B cell (primary cell): ENCODE results near the gene DDB1. TPM values are rescaled to one million over a fixed set of nuclear protein-coding genes. Genes with fewer than 3 reads are reported as not detected.

Experiments used
- ATAC-seq: fragments of 200-7000 bp; cut with Tn5 transposase; one replicate; pipeline ENCODE4 v1.10.0; 2021; ENCODE audit warnings: low read depth, mild to moderate bottlenecking, moderate number of reproducible peaks, moderate library complexity
- CTCF ChIA-PET: fragments of 350-600 bp; sonication (Branson Sonifier 250); formaldehyde crosslinking; loops from one replicate; lab custom pipeline; 2021; ENCODE audit warnings: antibody characterized with exemption, inconsistent platforms; lab: Charles Lee
- POLR2A ChIA-PET: fragments of 350-600 bp; sonication (Branson Sonifier 250); formaldehyde crosslinking; loops from one replicate; lab custom pipeline; 2021; ENCODE audit warnings: antibody characterized with exemption; lab: Charles Lee
- DNase-seq: peaks from one replicate; pipeline ENCODE4 v3.0.0; 2013
- H2AFZ ChIP-seq: 2 replicates; pipeline ENCODE4 v1.6.1; 2012; ENCODE audit warnings: mild to moderate bottlenecking, low read depth, low read length; ENCODE audit not compliant: insufficient read depth, poor library complexity, severe bottlenecking
- H3K27ac ChIP-seq, 2 donors: 1 replicate in 1 of 2; 2 replicates in 1 of 2; pipeline ENCODE4 v1.5.1; 2012 to 2013; ENCODE audit warnings: low read length in 2 of 2, mild to moderate bottlenecking in 2 of 2, moderate library complexity in 1 of 2
- H3K27me3 ChIP-seq, 4 experiments: fragments of 200-600 bp in 1 of 4; sonication (generic) in 1 of 4; replicated peaks in 1 of 4; 1 replicate in 2 of 4; 2 replicates in 2 of 4; pipeline versions ENCODE4 v1.6.1 to v1.7.0; 2013 to 2016; ENCODE audit warnings: low read length in 3 of 4, mild to moderate bottlenecking in 2 of 4, mixed read lengths in 1 of 4, moderate library complexity in 1 of 4; ENCODE audit not compliant: insufficient read depth in 4 of 4, control insufficient read depth in 3 of 4; ENCODE audit errors: control extremely low read depth in 1 of 4
- H3K36me3 ChIP-seq, 2 experiments: replicated peaks in 1 of 2; 1 replicate in 1 of 2; 2 replicates in 1 of 2; pipeline versions ENCODE4 v1.6.1 to v1.7.1; 2013; ENCODE audit warnings: low read length in 1 of 2; ENCODE audit not compliant: insufficient read depth in 2 of 2, control insufficient read depth in 1 of 2; ENCODE audit errors: control extremely low read depth in 1 of 2, extremely low read depth in 1 of 2
- H3K4me1 ChIP-seq, 2 donors: fragments of 200-600 bp in 1 of 2; sonication (generic) in 1 of 2; 1 replicate in 1 of 2; 2 replicates in 1 of 2; pipeline versions ENCODE4 v1.5.1 to v1.6.1; 2013 to 2017; ENCODE audit warnings: low read length in 2 of 2; ENCODE audit not compliant: control insufficient read depth in 2 of 2, insufficient read depth in 2 of 2
- H3K4me2 ChIP-seq: replicated peaks from 2 replicates; pipeline ENCODE3; 2012; ENCODE audit warnings: mild to moderate bottlenecking, low read depth, low read length; ENCODE audit not compliant: poor library complexity, severe bottlenecking
- H3K4me3 ChIP-seq, 5 experiments: fragments of 200-600 bp in 1 of 5; sonication (generic) in 1 of 5; 1 replicate in 3 of 5; 2 replicates in 2 of 5; pipeline versions ENCODE4 v1.5.1 to v1.7.0; 2011 to 2016; ENCODE audit warnings: low read length in 4 of 5, mild to moderate bottlenecking in 4 of 5, low read depth in 2 of 5, control low read depth in 1 of 5, moderate library complexity in 1 of 5; ENCODE audit not compliant: insufficient read depth in 1 of 5; ENCODE audit errors: control extremely low read depth in 1 of 5, extremely low read depth in 1 of 5
- H3K79me2 ChIP-seq: fragments of 200-600 bp; sonication (generic); one replicate; pipeline ENCODE4 v1.6.0; 2016; ENCODE audit warnings: low read length; ENCODE audit not compliant: control insufficient read depth, insufficient read depth
- H3K9ac ChIP-seq: fragments of 200-600 bp; sonication (generic); 2 replicates; pipeline ENCODE4 v1.6.1; 2017; ENCODE audit warnings: mild to moderate bottlenecking, low read length, moderate library complexity
- H3K9me3 ChIP-seq, 3 donors: one replicate each; pipeline versions ENCODE4 v1.6.1 to v1.7.1; 2013; ENCODE audit warnings: low read length in 2 of 3; ENCODE audit not compliant: control insufficient read depth in 2 of 3, insufficient read depth in 1 of 3; ENCODE audit errors: control extremely low read depth in 1 of 3
- H4K20me1 ChIP-seq: 2 replicates; pipeline ENCODE4 v1.6.0; 2012; ENCODE audit warnings: mild to moderate bottlenecking, low read length; ENCODE audit not compliant: insufficient read depth, control insufficient read depth, poor library complexity, severe bottlenecking
- H3K27ac Mint-ChIP-seq: one replicate; pipeline ENCODE4 v1.8.0; 2021; ENCODE audit warnings: mixed read lengths
- H3K27me3 Mint-ChIP-seq: one replicate; pipeline ENCODE4 v1.8.0; 2021; ENCODE audit warnings: mixed read lengths
- H3K4me1 Mint-ChIP-seq: one replicate; pipeline ENCODE4 v1.8.0; 2021; ENCODE audit warnings: mixed read lengths
- H3K4me3 Mint-ChIP-seq: one replicate; pipeline ENCODE4 v1.8.0; 2021; ENCODE audit warnings: mixed read lengths
- H3K9me3 Mint-ChIP-seq: one replicate; pipeline ENCODE4 v1.8.0; 2022; ENCODE audit warnings: mixed read lengths; ENCODE audit not compliant: insufficient read depth
- CTCF ChIP-seq: fragments of 200-600 bp; IDR thresholded peaks from one replicate; pipeline ENCODE4 v1.8.0; 2022; ENCODE audit warnings: antibody characterized with exemption, mild to moderate bottlenecking
- EZH2 ChIP-seq: IDR thresholded peaks from 2 replicates; pipeline ENCODE4 v1.6.1; 2012; ENCODE audit warnings: borderline replicate concordance, low read depth, mild to moderate bottlenecking, moderate library complexity, low read length; ENCODE audit not compliant: insufficient read depth, poor library complexity, severe bottlenecking
- WGBS: methylation state at CpG from one replicate; pipeline ENCODE4 v1.1.5; 2013; ENCODE audit warnings: missing lambda C conversion rate; ENCODE audit not compliant: insufficient coverage; 5-methylcytosine and 5-hydroxymethylcytosine counted together
- intact Hi-C: fragments of 100-400 bp; cut with micrococcal nuclease; formaldehyde crosslinking; loops from one replicate; pipeline ENCODE4 v1.10.0; 2022
- polyA plus RNA-seq: library from polyadenylated mRNA; depleted of rRNA; stranded (reverse); fragments of >200 nt; gene quantifications from 2 replicates; pipeline ENCODE4 v1.2.3, GENCODE V29; 2012
- total RNA-seq, 2 donors: library from RNA; stranded (reverse); fragments of 120-200 nt in 1 of 2; gene quantifications; 1 replicate in 1 of 2; 2 replicates in 1 of 2; pipeline versions ENCODE4 v1.2.3 to v1.2.4, GENCODE V29; 2013 to 2022

The DDB1 gene
- total and polyA plus RNA-seq, 2 donors (not counting 1 experiment from before 2014, with no cell fraction given) = 52.4 to 155 TPM

DNA sequence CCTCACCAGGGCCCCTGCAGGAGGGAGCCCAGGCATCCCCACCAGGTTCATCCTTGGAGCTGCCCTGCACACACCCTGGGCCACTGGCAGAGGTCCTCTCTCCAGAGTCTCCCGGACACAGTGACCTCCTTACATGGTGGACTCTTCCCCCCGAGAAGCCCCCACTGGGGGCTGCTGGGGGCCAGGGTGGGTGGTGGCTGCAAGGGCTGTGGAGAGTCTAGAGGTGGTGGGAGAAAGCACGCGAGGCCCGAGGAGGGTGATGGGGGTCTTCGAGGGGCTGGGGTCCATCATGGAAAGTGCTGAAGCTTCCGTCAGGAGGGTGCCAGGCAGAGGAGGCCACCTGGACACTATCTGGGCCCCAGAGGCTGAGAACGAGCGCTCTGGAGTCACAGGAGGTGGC is 74.4 kb downstream of the DDB1 start:
- CTCF ChIA-PET = no interaction called here
- no peaks in the 10 kb centered on the region for H3K27me3 Mint-ChIP-seq

More for the DNA sequence above, 74.4 kb downstream of the DDB1 start:
- TF ChIP-seq EZH2 (no peak), CTCF (no peak)
- intact Hi-C loops = loop anchor here (10.0 kb wide), 1 partner anchor 126 kb away; no protein-coding TSS in a partner anchor
- no peaks in the 10 kb centered on the region for H3K4me1 Mint-ChIP-seq
- no peak overlapping the region for H2AFZ ChIP-seq
- H3K4me3 ChIP-seq = no peak overlapping the region
- 94% methylated on average over 8 of the region's 9 CpGs for WGBS
- no peaks in the 10 kb centered on the region for H3K27me3 ChIP-seq
- H3K4me2 ChIP-seq = no peak overlapping the region
- POLR2A ChIA-PET = no interaction called here
- H4K20me1 ChIP-seq = no peaks in the 10 kb centered on the region
- H3K4me3 Mint-ChIP-seq = no peak overlapping the region
- ATAC-seq (no peak), DNase-seq (no peak)
- H3K4me1 ChIP-seq = no peaks in the 10 kb centered on the region
- H3K9me3 ChIP-seq = no peaks in the 10 kb centered on the region
- H3K9me3 Mint-ChIP-seq = no peaks in the 10 kb centered on the region
- H3K27ac Mint-ChIP-seq = no peak overlapping the region
- H3K79me2 ChIP-seq = no peaks in the 10 kb centered on the region
- H3K27ac ChIP-seq = no peak overlapping the region
- no peak overlapping the region for H3K9ac ChIP-seq
- H3K36me3 ChIP-seq = no peaks in the 10 kb centered on the region
